ENCODE data around the gene FOXN3.
A peak's percentile ranks its signal among the peaks of the same experiment; 100 is the strongest.

Gene FOXN3

GRCh38 chr14:89319687-89320086 lies 97.3 kb downstream of the FOXN3 start:
- DNase-seq = no peak
- in situ Hi-C loops (cut with MboI; ENCODE audit: low pct_unique_long_range_greater_than_20kb, low sequenced_read_pairs) = no loop called here

GRCh38 chr14:89317051-89317691 lies 99.9 kb downstream of the FOXN3 start:
- no peak for DNase-seq
- in situ Hi-C loops (cut with MboI; ENCODE audit: low pct_unique_long_range_greater_than_20kb, low sequenced_read_pairs) = no loop called here

GRCh38 chr14:89315493-89316470 lies 101.3 kb downstream of the FOXN3 start:
- in situ Hi-C loops (cut with MboI; ENCODE audit: low pct_unique_long_range_greater_than_20kb, low sequenced_read_pairs) = no loop called here

GRCh38 chr14:89314274-89314673 lies 102.8 kb downstream of the FOXN3 start:
- DNase-seq = no peak
- in situ Hi-C loops (cut with MboI; ENCODE audit: low pct_unique_long_range_greater_than_20kb, low sequenced_read_pairs) = no loop called here

More at GRCh38 chr14:89315493-89316470, 101.3 kb downstream of the FOXN3 start:
- DNase-seq = no peak

- in situ Hi-C loops (cut with MboI; ENCODE audit: low pct_unique_long_range_greater_than_20kb, low sequenced_read_pairs) = no loop called here
- DNase-seq = no peak
These were observed 104.1 kb downstream of the FOXN3 start for GRCh38 chr14:89312932-89313331.

GRCh38 chr14:89310211-89310610 lies 106.8 kb downstream of the FOXN3 start:
- in situ Hi-C loops (cut with MboI; ENCODE audit: low pct_unique_long_range_greater_than_20kb, low sequenced_read_pairs) = no loop called here
- DNase-seq = no peak

- no peak for DNase-seq
- in situ Hi-C loops (cut with MboI; ENCODE audit: low pct_unique_long_range_greater_than_20kb, low sequenced_read_pairs) = no loop called here
These were observed 107.3 kb downstream of the FOXN3 start for GRCh38 chr14:89309670-89310177.

GRCh38 chr14:89308232-89308959 lies 108.6 kb downstream of the FOXN3 start:
- peak; percentile 20 for DNase-seq
- in situ Hi-C loops (cut with MboI; ENCODE audit: low pct_unique_long_range_greater_than_20kb, low sequenced_read_pairs) = no loop called here

- in situ Hi-C loops (cut with MboI; ENCODE audit: low pct_unique_long_range_greater_than_20kb, low sequenced_read_pairs) = no loop called here
- no peak for DNase-seq
These were observed 109.6 kb downstream of the FOXN3 start for GRCh38 chr14:89307409-89307808.

GRCh38 chr14:89304972-89305703 lies 111.9 kb downstream of the FOXN3 start:
- peak; percentile 33 for DNase-seq
- in situ Hi-C loops (cut with MboI; ENCODE audit: low pct_unique_long_range_greater_than_20kb, low sequenced_read_pairs) = no loop called here

- DNase-seq = no peak
- in situ Hi-C loops (cut with MboI; ENCODE audit: low pct_unique_long_range_greater_than_20kb, low sequenced_read_pairs) = no loop called here
These were observed 112.5 kb downstream of the FOXN3 start for GRCh38 chr14:89304561-89304960.

GRCh38 chr14:89303456-89304435 lies 113.3 kb downstream of the FOXN3 start:
- DNase-seq = peak; percentile 89

GRCh38 chr14:89302396-89302950 lies 114.6 kb downstream of the FOXN3 start:
- DNase-seq = no peak
- in situ Hi-C loops (cut with MboI; ENCODE audit: low pct_unique_long_range_greater_than_20kb, low sequenced_read_pairs) = no loop called here

More at GRCh38 chr14:89303456-89304435, 113.3 kb downstream of the FOXN3 start:
- in situ Hi-C loops (cut with MboI; ENCODE audit: low pct_unique_long_range_greater_than_20kb, low sequenced_read_pairs) = no loop called here

GRCh38 chr14:89299587-89299986 lies 117.4 kb downstream of the FOXN3 start:
- in situ Hi-C loops (cut with MboI; ENCODE audit: low pct_unique_long_range_greater_than_20kb, low sequenced_read_pairs) = no loop called here
- no peak for DNase-seq

- no peak for DNase-seq
- in situ Hi-C loops (cut with MboI; ENCODE audit: low pct_unique_long_range_greater_than_20kb, low sequenced_read_pairs) = no loop called here
These were observed 118.8 kb downstream of the FOXN3 start for GRCh38 chr14:89298056-89298834.

GRCh38 chr14:89296281-89296745 lies 120.7 kb downstream of the FOXN3 start:
- no peak for DNase-seq
- in situ Hi-C loops (cut with MboI; ENCODE audit: low pct_unique_long_range_greater_than_20kb, low sequenced_read_pairs) = no loop called here

- in situ Hi-C loops (cut with MboI; ENCODE audit: low pct_unique_long_range_greater_than_20kb, low sequenced_read_pairs) = no loop called here
- DNase-seq = no peak
These were observed 122.2 kb downstream of the FOXN3 start for GRCh38 chr14:89294872-89295271.

All from KBM-7 (cell line).